GDM1 (cell line): ENCODE data around the gene ACYP2.

Experiments used
- DNase-seq: peaks from one replicate; lab custom pipeline; 2025; lab: John Stamatoyannopoulos, UW

Gene ACYP2

DNA sequence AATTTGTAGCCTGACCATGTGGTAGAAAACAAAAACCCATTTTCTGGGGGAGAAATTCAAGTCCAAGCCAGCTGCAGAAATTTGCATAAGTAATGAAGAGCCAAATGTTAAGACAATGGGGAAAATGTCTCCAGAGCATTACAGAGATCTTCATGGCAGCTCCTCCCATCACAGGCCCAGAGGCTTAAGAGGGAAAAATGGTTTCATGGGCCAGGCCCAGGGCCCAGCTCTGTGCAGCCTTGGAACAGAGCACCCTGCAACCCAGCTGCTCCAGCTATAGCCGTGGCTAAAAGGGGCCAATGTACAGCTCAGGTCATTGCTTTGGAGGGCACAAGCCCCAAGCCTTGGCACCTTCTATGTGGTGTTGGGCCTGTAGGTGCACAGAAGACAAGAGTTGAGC is 209.7 kb downstream of the ACYP2 start:
- DNase-seq = no peak

DNA sequence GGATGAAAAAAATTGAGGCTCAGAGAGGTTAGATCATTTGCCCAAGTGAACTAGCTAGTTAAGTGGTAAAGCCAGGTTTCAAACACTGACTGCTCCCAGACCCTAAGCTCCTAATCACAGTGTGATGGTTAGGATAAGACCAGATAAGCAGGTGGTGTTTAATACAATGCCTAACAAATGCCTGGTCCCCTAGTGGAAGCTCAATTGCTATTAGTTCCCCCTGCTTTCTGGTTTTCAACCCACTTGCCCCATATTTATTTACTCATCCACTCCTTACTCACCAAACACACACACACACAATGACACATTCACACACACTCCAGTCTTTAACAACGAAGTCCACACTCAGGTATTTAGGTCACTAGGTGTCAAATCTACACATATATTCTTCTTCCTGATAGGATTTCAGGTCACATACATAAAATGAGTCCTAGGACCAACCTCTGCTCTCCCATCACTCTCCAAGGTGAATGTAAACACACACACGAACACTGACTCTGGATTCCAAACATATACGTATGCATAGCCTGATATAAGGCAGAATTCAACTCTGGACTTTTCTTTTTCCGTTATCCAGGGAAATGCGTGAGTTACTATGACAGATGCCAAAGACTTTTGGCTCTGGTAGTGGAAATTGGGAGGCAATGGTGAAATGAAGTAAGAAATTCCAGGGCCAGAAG is 214.2 kb downstream of the ACYP2 start:
- no peak for DNase-seq

DNA sequence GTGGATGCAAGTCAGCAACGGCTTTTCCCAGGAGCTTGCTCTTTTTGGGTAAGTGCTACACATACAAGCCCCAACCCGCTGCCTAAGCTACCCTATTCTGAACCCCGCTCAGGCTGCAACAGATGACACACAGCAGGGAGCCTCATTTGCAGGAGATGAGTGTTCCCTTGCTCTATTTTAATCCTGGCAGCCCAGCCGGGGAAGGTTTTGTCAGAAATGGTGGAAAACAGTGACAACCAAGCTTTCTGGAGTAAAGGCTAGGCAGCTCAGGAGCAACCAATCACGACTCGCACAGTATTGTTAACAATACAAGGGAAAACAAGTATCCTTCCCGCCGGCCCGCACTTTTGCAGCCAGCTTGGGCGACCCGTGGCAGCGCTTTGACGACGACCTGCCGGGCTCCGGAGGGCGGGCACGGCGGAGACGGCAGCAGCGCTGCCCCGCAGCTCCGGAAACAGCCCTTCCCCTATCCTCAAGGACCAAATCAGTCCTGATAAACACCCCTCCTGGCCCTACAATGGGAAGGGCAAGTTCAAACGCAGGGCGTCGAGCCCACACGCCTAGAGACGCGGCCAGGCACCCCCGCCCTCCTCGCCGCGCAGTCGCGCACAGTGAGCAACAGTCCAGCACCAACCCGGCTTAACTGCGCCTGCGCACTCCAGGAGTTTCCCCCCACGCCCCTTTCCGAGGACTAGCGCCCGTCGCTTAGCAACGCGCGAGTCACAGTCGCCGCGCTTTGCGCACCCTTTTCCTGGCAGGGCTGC is 214.9 kb downstream of the ACYP2 start:
- DNase-seq = peak; percentile 65

DNA sequence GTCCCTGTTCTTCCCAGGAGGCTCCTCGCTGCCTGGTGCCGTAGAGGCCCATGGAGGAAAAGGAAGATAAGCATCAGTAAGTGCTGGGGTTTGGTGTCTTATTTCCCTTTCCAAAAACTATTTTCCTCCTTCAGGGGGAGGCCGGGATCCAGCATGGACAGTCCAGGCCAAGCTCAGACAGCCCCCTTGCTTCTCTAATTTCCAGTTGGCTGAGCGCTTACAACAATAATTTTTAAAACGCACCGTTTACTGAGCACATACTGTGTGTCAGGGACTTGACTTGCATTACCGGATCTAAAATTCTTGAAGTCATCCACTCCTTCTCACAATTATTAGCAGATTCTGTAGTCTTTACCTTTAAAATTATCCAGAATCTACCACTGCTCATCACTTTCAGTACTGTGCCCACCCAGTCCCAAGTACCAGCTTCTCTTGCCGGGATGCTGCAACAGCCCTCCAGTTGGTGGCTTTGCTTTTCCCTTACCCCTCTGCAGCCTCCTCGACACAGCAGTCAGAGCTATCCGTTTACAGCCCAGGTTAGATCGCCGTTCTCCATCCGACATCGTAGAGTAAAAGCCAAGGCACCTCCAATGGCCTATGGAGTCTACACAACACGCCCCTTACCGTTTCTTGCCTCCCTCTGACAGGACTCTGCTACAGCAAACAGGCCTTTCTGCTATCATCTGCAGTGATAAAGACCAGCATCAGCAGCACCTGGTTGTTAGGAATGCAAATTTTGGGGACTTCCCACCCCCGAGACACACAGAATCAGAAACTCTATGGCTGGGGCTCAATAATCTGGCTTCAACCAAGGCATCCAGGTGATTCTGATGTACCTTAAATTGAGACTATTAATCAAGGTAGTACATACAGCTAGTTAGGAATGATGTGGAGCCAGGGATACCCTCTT is 215.8 kb downstream of the ACYP2 start:
- no peak for DNase-seq

DNA sequence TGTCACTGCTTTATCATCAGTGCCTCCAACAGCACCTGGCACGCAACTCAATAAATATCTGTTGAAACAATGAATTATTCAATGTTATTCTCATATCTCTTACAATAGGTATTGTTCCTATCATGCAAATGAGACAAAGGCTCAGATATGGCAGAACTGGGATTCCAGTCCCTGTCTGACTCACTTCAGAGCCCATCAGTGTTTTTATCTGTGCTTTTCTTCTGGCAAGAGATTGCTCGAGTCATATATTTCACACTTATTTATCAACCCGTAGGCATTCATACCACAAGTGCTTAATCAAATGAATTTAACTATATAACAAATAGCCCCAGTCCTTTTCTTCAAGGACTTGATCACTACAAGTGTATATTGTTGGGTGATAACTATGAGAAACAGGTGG is 217.0 kb downstream of the ACYP2 start:
- no peak for DNase-seq

DNA sequence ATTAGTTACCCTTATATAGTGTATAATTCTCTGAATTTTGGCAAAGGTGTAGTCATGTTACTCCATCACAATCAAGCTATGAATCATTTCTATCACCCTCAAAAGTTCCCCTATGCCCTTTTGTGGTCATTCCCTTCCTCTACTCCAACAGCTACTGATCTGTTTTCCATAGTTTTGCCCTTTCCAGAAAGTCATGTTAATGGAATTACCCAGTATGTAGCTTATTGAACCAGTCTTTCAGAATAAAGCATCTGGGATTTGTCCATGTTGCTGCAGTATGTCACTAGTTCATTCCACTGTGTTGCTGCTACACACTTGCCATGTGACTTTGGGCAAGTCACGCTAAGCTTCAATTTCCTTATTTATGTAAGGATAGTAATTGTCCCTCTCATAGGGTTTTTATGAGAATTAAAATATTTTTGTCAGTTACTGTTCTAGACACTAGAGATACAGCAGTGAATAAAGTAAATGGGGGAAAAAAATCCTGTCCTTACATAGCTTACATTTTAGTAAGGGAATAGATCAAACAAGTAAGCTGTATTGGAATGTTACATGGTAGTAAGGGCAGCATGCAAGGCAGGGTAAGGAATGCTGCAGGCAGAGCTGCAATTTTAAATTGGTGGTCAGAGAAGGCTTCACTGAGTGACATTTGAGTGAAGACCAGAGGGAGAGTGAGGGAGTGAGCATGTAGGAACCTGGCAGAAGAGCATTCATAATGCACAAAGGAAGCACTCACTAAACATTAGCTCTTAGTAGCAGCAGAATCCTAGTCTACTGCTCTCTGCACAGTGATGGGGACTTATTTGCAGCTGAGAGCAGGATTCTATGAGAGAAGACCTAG is 220.9 kb downstream of the ACYP2 start:
- DNase-seq = no peak

DNA sequence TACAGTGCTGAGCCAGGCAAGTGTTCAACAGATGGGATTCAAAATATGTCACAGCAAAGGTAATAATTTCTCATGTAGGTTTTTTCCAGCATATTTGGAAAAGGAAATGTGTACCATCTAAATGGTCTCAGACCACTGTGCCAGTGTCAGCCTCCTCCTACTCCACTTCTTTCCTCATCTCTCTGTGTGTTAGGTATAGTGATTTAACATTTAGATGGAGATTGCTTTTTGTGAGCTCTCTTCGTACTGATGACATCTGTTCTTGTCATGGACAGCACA is 221.5 kb downstream of the ACYP2 start:
- DNase-seq = no peak

DNA sequence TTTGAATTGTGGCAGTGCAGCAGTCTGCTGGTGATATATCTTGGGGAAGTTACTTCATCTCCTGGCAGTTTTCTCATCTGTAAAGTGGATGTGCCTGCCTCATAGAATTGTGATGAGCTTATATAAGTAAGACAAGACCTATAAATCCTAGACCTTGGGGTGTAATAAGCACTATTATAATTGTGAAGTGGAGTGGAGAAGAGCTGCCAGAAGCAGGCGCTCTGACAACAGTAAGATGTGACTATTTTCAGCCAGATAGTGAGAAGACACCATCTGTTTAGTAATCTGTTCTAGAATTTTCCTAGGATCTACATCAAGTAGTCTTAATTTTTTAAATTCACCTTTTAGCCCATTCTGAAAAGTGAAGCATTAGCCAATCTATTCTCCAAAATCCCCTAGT is 226.2 kb downstream of the ACYP2 start:
- no peak for DNase-seq

DNA sequence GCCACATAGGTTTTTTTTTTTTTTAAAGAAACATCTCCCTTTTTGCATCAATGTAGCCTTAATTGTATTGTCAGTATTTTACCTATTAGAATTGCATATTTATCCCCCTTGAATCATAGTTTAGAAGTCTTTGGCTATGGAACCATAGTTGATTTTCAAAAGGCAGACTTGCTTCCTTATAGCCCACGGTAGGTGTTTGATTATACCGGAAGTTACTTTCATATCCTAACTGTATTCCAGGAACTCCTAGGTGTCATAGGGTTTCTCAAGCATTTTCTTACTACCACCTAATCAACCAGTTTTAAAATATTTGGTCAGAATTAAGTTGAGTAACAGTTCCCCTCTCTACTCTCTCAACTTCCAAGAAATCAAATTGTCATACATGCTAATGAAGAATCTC is 227.2 kb downstream of the ACYP2 start:
- no peak for DNase-seq

DNA sequence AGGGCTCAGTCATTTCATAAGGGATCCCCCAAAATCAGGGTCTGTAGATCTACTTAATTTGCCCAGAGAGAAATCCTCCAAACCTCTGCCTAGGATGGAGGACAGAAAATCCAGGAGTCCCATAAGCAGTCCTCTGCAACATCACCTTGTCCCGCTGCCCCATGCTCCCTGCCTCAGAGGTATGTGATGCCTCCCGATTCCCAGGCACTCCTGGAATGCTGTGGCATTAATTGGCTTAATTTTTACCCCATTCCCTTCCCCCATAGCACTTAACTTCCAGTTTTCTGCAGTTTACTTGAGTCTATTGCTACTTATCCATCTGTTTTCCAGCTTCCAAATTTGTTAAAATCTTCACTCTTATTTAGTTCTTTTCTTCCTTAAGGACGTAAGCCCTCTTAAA is 232.2 kb downstream of the ACYP2 start:
- no peak for DNase-seq

DNA sequence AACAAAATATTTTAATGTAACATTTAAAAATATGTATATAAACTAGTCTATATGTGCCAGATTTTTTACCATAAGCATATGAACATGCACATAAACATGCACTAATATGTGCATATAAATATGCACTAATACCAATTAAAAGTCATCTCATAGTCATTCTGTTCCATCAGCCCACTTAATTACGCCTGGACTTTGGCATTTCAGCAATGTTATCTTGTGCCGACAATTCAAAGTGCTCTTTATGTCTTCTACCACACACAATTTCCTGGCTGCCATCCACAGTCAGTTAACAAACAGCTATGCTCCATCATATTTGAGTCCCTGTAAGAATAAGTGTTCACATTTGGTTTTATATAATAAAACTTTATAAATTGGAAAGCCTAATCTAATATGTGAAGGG is 233.2 kb downstream of the ACYP2 start:
- DNase-seq = no peak

DNA sequence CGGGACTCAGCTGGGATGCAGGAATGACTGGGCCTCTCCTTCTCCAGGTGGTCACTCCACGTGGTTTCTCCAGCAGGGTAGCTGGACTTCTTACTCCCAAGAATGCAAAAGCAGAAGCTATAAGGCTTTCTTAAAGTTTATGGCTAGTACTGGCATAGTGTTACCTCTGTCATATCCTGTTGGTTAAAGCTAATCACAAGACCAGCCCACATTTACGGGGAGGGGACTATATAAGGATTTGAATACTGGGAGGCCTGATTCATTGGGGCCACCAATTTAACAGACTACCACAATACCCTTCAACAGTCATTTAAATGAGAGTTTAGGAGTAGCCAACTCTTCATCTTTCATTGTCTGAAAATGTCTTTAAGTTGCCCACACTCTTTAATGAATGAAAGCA is 235.0 kb downstream of the ACYP2 start:
- peak; percentile 6 for DNase-seq

DNA sequence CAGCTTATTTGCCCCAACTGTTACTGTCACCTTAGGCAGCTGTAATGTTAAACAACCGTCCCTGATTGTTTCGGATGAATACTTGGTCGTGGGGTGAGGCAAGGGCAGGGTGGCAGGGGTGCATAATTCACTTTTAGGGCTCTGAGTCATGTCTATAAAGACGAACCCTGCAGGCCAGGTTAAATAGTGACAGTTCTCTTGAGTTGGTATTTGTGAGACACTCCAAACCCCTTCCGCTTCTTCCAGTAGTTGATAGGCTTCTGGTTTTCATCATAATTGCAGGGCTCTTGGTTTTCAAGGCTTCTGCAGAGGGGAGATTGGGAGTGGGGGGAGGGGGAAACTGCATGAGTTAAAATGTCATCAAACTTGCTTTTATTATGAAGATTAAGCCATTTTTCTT is 237.8 kb downstream of the ACYP2 start:
- no peak for DNase-seq
